ENCODE measurements around the gene MEG3.
"Not testable (repeated sequence)": the region's sequence is repeated elsewhere in the genome, so short reads cannot be mapped to it uniquely, and the experiment has no call there.

Gene MEG3

GRCh38 chr14:100813291-100813690 is 12.6 kb upstream of the MEG3 start:
- no peak for DNase-seq (ENCODE audit: low read depth)
- no peak for TF ChIP-seq CTCF (IDR thresholded peaks at IDR 0.05; ENCODE audit: low read depth, low read length, missing control alignments)
- H3K4me3 ChIP-seq (ENCODE audit: low read depth, low read length), result no peak overlapping the region

GRCh38 chr14:100815478-100816285 is 10.2 kb upstream of the MEG3 start:
- TF ChIP-seq CTCF (IDR thresholded peaks at IDR 0.05; ENCODE audit: low read depth, low read length, missing control alignments), result no peak
- no peak overlapping the region for H3K4me3 ChIP-seq (ENCODE audit: low read depth, low read length)
- DNase-seq (ENCODE audit: low read depth), result no peak

GRCh38 chr14:100816286-100816949 is 9.5 kb upstream of the MEG3 start:
- DNase-seq (ENCODE audit: low read depth), result no peak
- no peak overlapping the region for H3K4me3 ChIP-seq (ENCODE audit: low read depth, low read length)
- TF ChIP-seq CTCF (IDR thresholded peaks at IDR 0.05; ENCODE audit: low read depth, low read length, missing control alignments), result no peak

- no peak for DNase-seq (ENCODE audit: low read depth)
- H3K4me3 ChIP-seq (ENCODE audit: low read depth, low read length), result no peak overlapping the region
- no peak for TF ChIP-seq CTCF (IDR thresholded peaks at IDR 0.05; ENCODE audit: low read depth, low read length, missing control alignments)
Observed at GRCh38 chr14:100816950-100817901, 8.7 kb upstream of the MEG3 start.

GRCh38 chr14:100818221-100818699 is 7.7 kb upstream of the MEG3 start:
- DNase-seq (ENCODE audit: low read depth), result no peak
- no peak for TF ChIP-seq CTCF (IDR thresholded peaks at IDR 0.05; ENCODE audit: low read depth, low read length, missing control alignments)
- no peak overlapping the region for H3K4me3 ChIP-seq (ENCODE audit: low read depth, low read length)

- DNase-seq (ENCODE audit: low read depth); H3K4me3 ChIP-seq (ENCODE audit: low read depth, low read length): not testable (repeated sequence)
Observed at GRCh38 chr14:100818923-100819322, 7.0 kb upstream of the MEG3 start.

- H3K4me3 ChIP-seq (ENCODE audit: low read depth, low read length), result no peak overlapping the region
- DNase-seq (ENCODE audit: low read depth), result no peak
- no peak for TF ChIP-seq CTCF (IDR thresholded peaks at IDR 0.05; ENCODE audit: low read depth, low read length, missing control alignments)
Observed at GRCh38 chr14:100819453-100819828, 6.5 kb upstream of the MEG3 start.
